GM11168 (cell line): ENCODE measurements around the gene CASP10.

Source experiments
- in situ Hi-C: fragments of 300-500 bp; cut with MboI; formaldehyde crosslinking; loops from one replicate; pipeline ENCODE4 v1.12.0; 2022; ENCODE audit warnings: low sequenced_read_pairs; ENCODE audit not compliant: unreplicated experiment

CASP10 gene

GRCh38 chr2:201276511-201276910, 93.6 kb downstream of the CASP10 start:
- in situ Hi-C loops = no loop called here
